Natural killer cell (primary cell): ENCODE measurements around the gene RAB30. TPM values are rescaled to one million over a fixed set of nuclear protein-coding genes. Genes with fewer than 3 reads are reported as not detected.
"Not testable (repeated sequence)": the region's sequence is repeated elsewhere in the genome, so short reads cannot be mapped to it uniquely, and the experiment has no call there.

Experiments
- ATAC-seq, 3 donors: fragments of 150-1000 bp in 2 of 3; fragments of 200-7000 bp in 1 of 3; cut with Tn5 transposase; 1 replicate in 1 of 3; 2 replicates in 2 of 3; pipeline ENCODE4 v1.10.0; 2021; ENCODE audit warnings: mild to moderate bottlenecking in 2 of 3, moderate library complexity in 2 of 3
- DNase-seq, 2 donors: peaks; one replicate each; pipeline versions ENCODE4 v3.0.0 to v3.0.0-alpha.2; 2013 to 2021; ENCODE audit warnings: mixed read lengths in 1 of 2
- H3K27ac ChIP-seq: one replicate; pipeline ENCODE4 v1.5.1; 2013; ENCODE audit warnings: mild to moderate bottlenecking, low read length
- H3K27me3 ChIP-seq: one replicate; pipeline ENCODE4 v1.6.1; 2013; ENCODE audit warnings: low read length; ENCODE audit not compliant: control insufficient read depth, insufficient read depth
- H3K36me3 ChIP-seq: one replicate; pipeline ENCODE4 v1.6.1; 2013; ENCODE audit warnings: low read length; ENCODE audit not compliant: control insufficient read depth, insufficient read depth
- H3K4me1 ChIP-seq: one replicate; pipeline ENCODE4 v1.6.1; 2013; ENCODE audit warnings: low read length; ENCODE audit not compliant: control insufficient read depth, insufficient read depth
- H3K4me3 ChIP-seq: one replicate; pipeline ENCODE4 v1.5.1; 2013; ENCODE audit warnings: low read length
- H3K9me3 ChIP-seq: one replicate; pipeline ENCODE4 v1.6.1; 2013; ENCODE audit warnings: low read length; ENCODE audit not compliant: control insufficient read depth, insufficient read depth
- H3K27ac Mint-ChIP-seq, 2 donors: one replicate each; pipeline ENCODE4 v1.8.0; 2022; ENCODE audit warnings: mild to moderate bottlenecking in 2 of 2, mixed read lengths in 2 of 2, moderate library complexity in 1 of 2
- H3K27me3 Mint-ChIP-seq, 2 donors: one replicate each; pipeline ENCODE4 v1.8.0; 2022; ENCODE audit warnings: low read depth in 2 of 2, mixed read lengths in 2 of 2
- H3K36me3 Mint-ChIP-seq: one replicate; pipeline ENCODE4 v1.8.0; 2022; ENCODE audit warnings: mixed read lengths
- H3K4me1 Mint-ChIP-seq, 2 donors: one replicate each; pipeline ENCODE4 v1.8.0; 2022; ENCODE audit warnings: mixed read lengths in 2 of 2
- H3K4me3 Mint-ChIP-seq: one replicate; pipeline ENCODE4 v1.8.0; 2022; ENCODE audit warnings: mild to moderate bottlenecking, moderate library complexity, mixed read lengths
- H3K9me3 Mint-ChIP-seq, 2 donors: one replicate each; pipeline ENCODE4 v1.8.0; 2022; ENCODE audit warnings: mixed read lengths in 2 of 2
- WGBS: methylation state at CpG from one replicate; pipeline ENCODE4 v1.1.7; 2013; ENCODE audit warnings: missing lambda C conversion rate; ENCODE audit not compliant: insufficient coverage; 5-methylcytosine and 5-hydroxymethylcytosine counted together
- intact Hi-C: fragments of 100-400 bp; cut with micrococcal nuclease; formaldehyde crosslinking; loops from one replicate; pipeline ENCODE4 v1.14.2; 2022
- total RNA-seq, 4 donors: library from RNA; stranded (reverse); fragments of 120-200 nt in 1 of 4; gene quantifications; one replicate each; pipeline versions ENCODE4 v1.2.3 to v1.2.4, GENCODE V29; 2013 to 2022
- TF ChIP-seq, protein P1 (sequence below): fragments of 200-600 bp; IDR thresholded peaks from one replicate; pipeline ENCODE4 v1.8.0; 2022; ENCODE audit warnings: antibody characterized with exemption

Gene RAB30
- total RNA-seq, 3 donors from 2014 or later (not counting 1 experiment from before 2014, with no cell fraction given), result 10.2 to 23.3 (median 20.5) TPM

DNA sequence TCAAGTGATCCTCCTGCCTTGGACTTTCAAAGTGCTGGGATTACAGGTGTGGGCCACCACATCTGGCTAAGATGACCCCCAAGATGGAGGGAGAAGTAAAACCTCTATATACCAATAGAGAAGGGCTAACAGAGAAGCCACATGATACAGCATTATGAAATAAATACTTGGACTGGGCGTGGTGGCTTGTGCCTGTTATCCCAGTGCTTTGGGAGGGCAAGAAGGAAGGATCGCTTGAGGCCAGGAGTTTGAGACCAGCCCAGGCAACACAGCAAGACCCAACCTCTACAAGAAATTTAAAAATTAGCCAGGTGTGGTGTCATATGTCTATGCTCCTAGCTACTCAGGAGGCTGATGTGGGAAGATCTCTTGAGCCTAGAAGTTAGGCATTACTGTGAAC is 61.7 kb downstream of the RAB30 start:
- intact Hi-C loops, result no loop called here
- no peaks in the 10 kb centered on the region for H3K36me3 ChIP-seq
- TF ChIP-seq, protein P1, sequence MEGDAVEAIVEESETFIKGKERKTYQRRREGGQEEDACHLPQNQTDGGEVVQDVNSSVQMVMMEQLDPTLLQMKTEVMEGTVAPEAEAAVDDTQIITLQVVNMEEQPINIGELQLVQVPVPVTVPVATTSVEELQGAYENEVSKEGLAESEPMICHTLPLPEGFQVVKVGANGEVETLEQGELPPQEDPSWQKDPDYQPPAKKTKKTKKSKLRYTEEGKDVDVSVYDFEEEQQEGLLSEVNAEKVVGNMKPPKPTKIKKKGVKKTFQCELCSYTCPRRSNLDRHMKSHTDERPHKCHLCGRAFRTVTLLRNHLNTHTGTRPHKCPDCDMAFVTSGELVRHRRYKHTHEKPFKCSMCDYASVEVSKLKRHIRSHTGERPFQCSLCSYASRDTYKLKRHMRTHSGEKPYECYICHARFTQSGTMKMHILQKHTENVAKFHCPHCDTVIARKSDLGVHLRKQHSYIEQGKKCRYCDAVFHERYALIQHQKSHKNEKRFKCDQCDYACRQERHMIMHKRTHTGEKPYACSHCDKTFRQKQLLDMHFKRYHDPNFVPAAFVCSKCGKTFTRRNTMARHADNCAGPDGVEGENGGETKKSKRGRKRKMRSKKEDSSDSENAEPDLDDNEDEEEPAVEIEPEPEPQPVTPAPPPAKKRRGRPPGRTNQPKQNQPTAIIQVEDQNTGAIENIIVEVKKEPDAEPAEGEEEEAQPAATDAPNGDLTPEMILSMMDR, result no peak
- Mint-ChIP-seq H3K27ac (no peak overlapping the region), H3K4me1 (peaks cover 20 to 24% of the 10 kb centered on the region in 2 donors), H3K27me3 (no peaks in the 10 kb centered on the region), H3K4me3 (no peak overlapping the region), H3K9me3 (no peaks in the 10 kb centered on the region), H3K36me3 (no peaks in the 10 kb centered on the region)
- ATAC-seq (no peak), DNase-seq (no peak)
- WGBS, result 89% methylated on average over 1 of the region's 2 CpGs
- H3K27me3 ChIP-seq, result no peaks in the 10 kb centered on the region
- no peak overlapping the region for H3K27ac ChIP-seq
- no peaks in the 10 kb centered on the region for H3K9me3 ChIP-seq
- peaks cover 9% of the 10 kb centered on the region for H3K4me1 ChIP-seq
- no peak overlapping the region for H3K4me3 ChIP-seq

DNA sequence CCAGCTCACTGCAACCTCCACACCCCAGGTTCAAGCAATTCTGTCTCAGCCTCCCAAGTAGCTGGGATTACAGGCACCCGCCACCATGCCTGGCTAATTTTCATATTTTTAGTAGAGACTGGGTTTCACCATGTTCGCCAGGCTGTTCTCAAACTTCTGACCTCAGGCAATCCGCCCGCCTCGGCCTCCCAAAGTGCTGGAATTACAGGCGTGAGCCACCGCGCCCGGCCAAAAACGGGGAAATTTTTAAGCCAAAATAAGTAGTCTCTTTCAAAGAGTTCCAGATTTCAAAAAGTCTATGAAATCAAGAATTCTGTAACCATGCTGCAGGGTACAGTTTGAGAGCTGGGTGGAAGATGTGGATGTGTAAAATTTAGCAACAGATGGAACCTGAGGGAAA is 62.6 kb downstream of the RAB30 start:
- not testable (repeated sequence) for H3K27me3 Mint-ChIP-seq
- peak overlapping the region in 1 of 2 donors; percentile 8 for H3K27ac Mint-ChIP-seq

DNA sequence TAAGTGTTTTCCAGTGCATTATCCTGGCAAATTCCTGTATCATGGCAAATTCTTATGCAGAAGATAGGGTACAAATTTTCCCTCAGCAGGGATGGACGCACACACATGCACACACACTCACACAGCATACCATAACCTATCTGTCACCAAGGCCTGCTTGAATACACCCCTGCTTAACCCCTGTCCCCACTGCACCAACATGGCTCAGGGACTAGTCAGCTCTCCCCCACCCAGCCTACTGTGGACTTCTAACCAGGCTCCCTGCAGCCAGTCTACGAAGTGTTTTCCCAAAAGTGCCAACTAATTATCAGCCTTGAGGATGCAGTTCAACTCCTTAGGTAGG is 63.1 kb downstream of the RAB30 start:
- H3K36me3 Mint-ChIP-seq, result no peaks in the 10 kb centered on the region
- peak overlapping the region in 1 of 2 donors; percentile 8 for H3K27ac Mint-ChIP-seq
- TF ChIP-seq, protein P1, result no peak
- intact Hi-C loops, result no loop called here
- Histone ChIP-seq H3K4me3 (no peak overlapping the region), H3K27me3 (no peaks in the 10 kb centered on the region), H3K9me3 (no peaks in the 10 kb centered on the region), H3K27ac (no peak overlapping the region), H3K36me3 (no peaks in the 10 kb centered on the region), H3K4me1 (peaks cover 9% of the 10 kb centered on the region)
- no peak for DNase-seq
- no peaks in the 10 kb centered on the region for H3K27me3 Mint-ChIP-seq
- 89% methylated on average over 2 of the region's 2 CpGs for WGBS
- peaks cover 14 to 24% of the 10 kb centered on the region in 2 donors for H3K4me1 Mint-ChIP-seq
- H3K9me3 Mint-ChIP-seq, result no peaks in the 10 kb centered on the region
- H3K4me3 Mint-ChIP-seq, result no peak overlapping the region
- no peak for ATAC-seq

More for the DNA sequence above, 62.6 kb downstream of the RAB30 start:
- H3K36me3 Mint-ChIP-seq, H3K27me3 ChIP-seq, intact Hi-C loops, H3K9me3 Mint-ChIP-seq, H3K4me1 ChIP-seq, H3K4me3 Mint-ChIP-seq, H3K27ac ChIP-seq, H3K4me3 ChIP-seq, DNase-seq, H3K9me3 ChIP-seq, H3K36me3 ChIP-seq, ATAC-seq: not testable (repeated sequence)
- WGBS, result 98% methylated on average over 10 of the region's 10 CpGs
- H3K4me1 Mint-ChIP-seq, result peaks cover 14 to 24% of the 10 kb centered on the region in 2 donors

DNA sequence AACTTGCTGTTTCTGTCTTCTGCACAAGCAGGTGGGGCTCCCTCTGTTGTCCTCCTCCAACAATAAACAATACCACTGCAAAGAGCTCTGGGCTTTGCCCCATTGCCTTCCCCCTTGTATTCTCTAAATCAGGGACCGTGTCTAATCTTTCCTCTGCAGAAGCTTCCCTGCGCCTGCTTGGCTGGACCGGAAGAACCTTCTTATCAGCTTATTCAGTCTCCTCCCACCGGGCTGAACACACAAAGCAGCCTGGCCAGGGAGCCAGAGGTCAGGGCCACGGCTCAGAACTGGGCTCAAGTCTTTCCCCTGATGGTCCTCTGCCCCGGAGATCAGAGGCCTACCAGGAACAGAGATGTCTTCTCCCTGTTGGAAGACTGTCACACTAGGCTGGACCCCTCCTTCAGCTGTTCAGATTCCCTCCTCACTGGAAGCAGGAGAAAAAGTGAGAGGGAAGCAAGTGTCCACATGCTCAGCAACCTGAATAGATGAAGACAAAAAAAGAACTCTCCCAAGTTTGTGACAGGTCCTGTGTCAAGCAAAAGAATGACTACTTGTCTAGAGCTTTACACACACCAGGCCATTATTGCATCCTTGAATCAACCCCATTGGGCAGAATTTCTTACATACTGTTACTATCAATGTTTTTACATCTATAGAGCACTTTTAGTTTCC is 63.7 kb downstream of the RAB30 start:
- H3K27me3 Mint-ChIP-seq, result no peaks in the 10 kb centered on the region
- H3K4me3 Mint-ChIP-seq, result peak overlapping the region; percentile 56
- no peaks in the 10 kb centered on the region for H3K36me3 ChIP-seq
- H3K27ac Mint-ChIP-seq, result peak overlapping the region; percentile 50 to 75
- no peak overlapping the region for H3K4me3 ChIP-seq
- H3K9me3 ChIP-seq, result no peaks in the 10 kb centered on the region
- no peak overlapping the region for H3K27ac ChIP-seq
- intact Hi-C loops, result no loop called here
- H3K4me1 ChIP-seq, result peaks cover 9% of the 10 kb centered on the region
- H3K27me3 ChIP-seq, result no peaks in the 10 kb centered on the region
- peaks cover 14 to 24% of the 10 kb centered on the region in 2 donors for H3K4me1 Mint-ChIP-seq
- no peaks in the 10 kb centered on the region for H3K9me3 Mint-ChIP-seq
- 40% methylated on average over 6 of the region's 6 CpGs for WGBS
- ATAC-seq, result peak in 2 of 3 donors; percentile 42 to 52
- DNase-seq, result no peak
- TF ChIP-seq, protein P1, result no peak
- H3K36me3 Mint-ChIP-seq, result no peaks in the 10 kb centered on the region
